HEK293 (cell line): ENCODE measurements around the gene PFKM.
"Not testable (repeated sequence)": the region's sequence is repeated elsewhere in the genome, so short reads cannot be mapped to it uniquely, and the experiment has no call there.

ENCODE experiments used
- CTCF ChIA-PET: fragments of 350-600 bp; formaldehyde crosslinking; extraction: SDS; loops from one replicate; lab custom pipeline; 2021; ENCODE audit warnings: antibody characterized with exemption; lab: Yijun Ruan, JAX
- POLR2A ChIA-PET: fragments of 300-600 bp; formaldehyde crosslinking; extraction: SDS; loops from one replicate; lab custom pipeline; 2020; ENCODE audit warnings: antibody characterized with exemption, inconsistent platforms; lab: Yijun Ruan, JAX
- H3K27ac ChIP-seq: fragments of 200-500 bp; sonication (Bioruptor generic); 2 replicates; pipeline ENCODE4 v1.5.1; 2014; ENCODE audit warnings: low read depth, low read length, control low read depth, inconsistent platforms; ENCODE audit errors: extremely low read depth
- H3K36me3 ChIP-seq, 2 experiments: fragments of 200-500 bp in 1 of 2; sonication (Bioruptor generic) in 1 of 2; 1 replicate in 1 of 2; 2 replicates in 1 of 2; pipeline ENCODE4 v1.5.1; 2014 to 2017; ENCODE audit warnings: inconsistent platforms in 2 of 2, low read length in 2 of 2; ENCODE audit not compliant: control insufficient read depth in 2 of 2, insufficient read depth in 1 of 2
- H3K4me1 ChIP-seq: fragments of 200-500 bp; sonication (Bioruptor generic); 2 replicates; pipeline ENCODE4 v1.5.1; 2014; ENCODE audit warnings: mild to moderate bottlenecking, low read length, inconsistent platforms; ENCODE audit not compliant: control insufficient read depth, insufficient read depth
- H3K4me3 ChIP-seq: 2 replicates; pipeline ENCODE4 v1.5.1; 2011; ENCODE audit warnings: low read depth, mild to moderate bottlenecking, control low read depth, low read length, moderate library complexity
- H3K9me3 ChIP-seq: fragments of 200-500 bp; sonication (Bioruptor generic); 2 replicates; pipeline ENCODE4 v1.5.1; 2014; ENCODE audit warnings: low read depth, low read length, inconsistent platforms; ENCODE audit not compliant: control insufficient read depth, insufficient read depth
- AEBP2 ChIP-seq: fragments of 450-650 bp; formaldehyde crosslinking; IDR thresholded peaks from 2 replicates; pipeline ENCODE4 v1.5.1; 2016; ENCODE audit warnings: missing biosample characterization, missing genetic modification characterization, borderline replicate concordance
- CTCF ChIP-seq: fragments of 450-650 bp; formaldehyde crosslinking; IDR thresholded peaks from 2 replicates; pipeline ENCODE4 v1.5.1; 2016; ENCODE audit warnings: missing biosample characterization, missing genetic modification characterization
- GFI1B ChIP-seq: fragments of 450-650 bp; formaldehyde crosslinking; IDR thresholded peaks from 2 replicates; pipeline ENCODE4 v1.5.1; 2016; ENCODE audit warnings: missing biosample characterization, missing genetic modification characterization
- GLIS1 ChIP-seq: fragments of 450-650 bp; formaldehyde crosslinking; IDR thresholded peaks from 2 replicates; pipeline ENCODE4 v1.5.1; 2016; ENCODE audit warnings: missing biosample characterization, missing genetic modification characterization
- PRDM1 ChIP-seq: fragments of 450-650 bp; formaldehyde crosslinking; IDR thresholded peaks from 2 replicates; pipeline ENCODE4; 2016; ENCODE audit warnings: missing biosample characterization, missing genetic modification characterization
- SCRT1 ChIP-seq: fragments of 450-650 bp; formaldehyde crosslinking; IDR thresholded peaks from 2 replicates; pipeline ENCODE4 v1.5.1; 2016; ENCODE audit warnings: missing biosample characterization, missing genetic modification characterization, borderline replicate concordance
- TRIM28 ChIP-seq: IDR thresholded peaks from 2 replicates; pipeline ENCODE4 v1.6.1; 2011; ENCODE audit warnings: low read length, control low read depth, borderline replicate concordance
- ZNF146 ChIP-seq: fragments of 450-650 bp; formaldehyde crosslinking; IDR thresholded peaks from 2 replicates; pipeline ENCODE4 v1.5.1; 2016; ENCODE audit warnings: missing biosample characterization, missing genetic modification characterization
- ZNF175 ChIP-seq: fragments of 450-650 bp; formaldehyde crosslinking; IDR thresholded peaks from 2 replicates; pipeline ENCODE4 v1.5.1; 2016; ENCODE audit warnings: missing biosample characterization, missing genetic modification characterization
- ZNF18 ChIP-seq: fragments of 450-650 bp; formaldehyde crosslinking; IDR thresholded peaks from 2 replicates; pipeline ENCODE4 v1.5.1; 2016; ENCODE audit warnings: missing biosample characterization, missing genetic modification characterization
- ZNF223 ChIP-seq: fragments of 450-650 bp; formaldehyde crosslinking; IDR thresholded peaks from 2 replicates; pipeline ENCODE4 v1.5.1; 2016; ENCODE audit warnings: missing biosample characterization, missing genetic modification characterization
- ZNF341 ChIP-seq: fragments of 450-650 bp; formaldehyde crosslinking; IDR thresholded peaks from 2 replicates; pipeline ENCODE4; 2016; ENCODE audit warnings: low read depth, missing biosample characterization, missing genetic modification characterization
- ZNF366 ChIP-seq: fragments of 450-650 bp; formaldehyde crosslinking; conservative IDR thresholded peaks from 2 replicates; pipeline ENCODE4 v1.5.1; 2016; ENCODE audit warnings: missing biosample characterization, missing genetic modification characterization
- ZNF549 ChIP-seq: fragments of 450-650 bp; IDR thresholded peaks from 2 replicates; pipeline ENCODE4 v1.5.1; 2018; ENCODE audit warnings: missing biosample characterization, missing genetic modification characterization, mild to moderate bottlenecking, inconsistent platforms, moderate library complexity
- ZNF600 ChIP-seq: fragments of 450-650 bp; formaldehyde crosslinking; IDR thresholded peaks from 2 replicates; pipeline ENCODE4 v1.5.1; 2016; ENCODE audit warnings: missing biosample characterization, missing genetic modification characterization
- ZNF639 ChIP-seq: fragments of 450-650 bp; formaldehyde crosslinking; IDR thresholded peaks from 2 replicates; pipeline ENCODE4 v1.5.1; 2016; ENCODE audit warnings: missing biosample characterization, missing genetic modification characterization

Gene PFKM

GRCh38 chr12:48111312-48111693 is 7.9 kb upstream of the PFKM start:
- peak; percentile 69 for TF ChIP-seq ZNF600
- H3K4me1 ChIP-seq, H3K9me3 ChIP-seq, H3K36me3 ChIP-seq, H3K4me3 ChIP-seq, H3K27ac ChIP-seq, CTCF ChIA-PET: not testable (repeated sequence)
- POLR2A ChIA-PET: interaction anchor here (2.3 kb wide), 1 partner anchor 8 kb away, joined by 15 read pairs; the partner anchor contains the start of gene PFKM

- TF ChIP-seq GFI1B (tag by site-specific recombination): no peak
- TF ChIP-seq ZNF175: no peak
- TF ChIP-seq ZNF549 (tag by site-specific recombination): no peak
- no peak for TF ChIP-seq AEBP2 (tag by site-specific recombination)
- TF ChIP-seq ZNF223 (tag by site-specific recombination): no peak
- peak; percentile 72 for TF ChIP-seq PRDM1 (tag by site-specific recombination)
- TF ChIP-seq ZNF366: peak; percentile 98
- TF ChIP-seq ZNF341 (tag by site-specific recombination): no peak
- no peak for TF ChIP-seq SCRT1 (tag by site-specific recombination)
- TF ChIP-seq CTCF (tag by site-specific recombination): no peak
- TF ChIP-seq GLIS1 (tag by site-specific recombination): no peak
- TF ChIP-seq ZNF18 (tag by site-specific recombination): no peak
- no peak for TF ChIP-seq ZNF146 (tag by site-specific recombination)
- TF ChIP-seq ZNF639 (tag by site-specific recombination): no peak
- no peak for TF ChIP-seq TRIM28
- Histone ChIP-seq H3K4me3 (no peak overlapping the region), H3K4me1 (peaks cover 14% of the 10 kb centered on the region), H3K27ac (no peak overlapping the region), H3K9me3 (no peaks in the 10 kb centered on the region), H3K36me3 (no peaks in the 10 kb centered on the region)
- ChIA-PET POLR2A (no interaction called here), CTCF (no interaction called here)
These were observed 3.2 kb upstream of the PFKM start for GRCh38 chr12:48115957-48116356.
